Pulmonary artery endothelial cell (primary cell): ENCODE results near the gene TRIP13. TPM values are rescaled to one million over a fixed set of nuclear protein-coding genes. Genes with fewer than 3 reads are reported as not detected.

ENCODE experiments used
- DNase-seq: peaks from one replicate; pipeline ENCODE4 v3.0.0-alpha.2; 2011; ENCODE audit warnings: low read depth, low spot score
- total RNA-seq: library from RNA; depleted of rRNA; stranded (reverse); fragments of >200 nt; gene quantifications from 2 replicates; pipeline ENCODE4 v1.2.3, GENCODE V29; 2014

Gene TRIP13
- total RNA-seq, 1 donor from 2014 or later = 37.9 TPM

GRCh38 chr5:952597-953271 lies 60.0 kb downstream of the TRIP13 start:
- DNase-seq = no peak

- DNase-seq = no peak
These were observed 61.1 kb downstream of the TRIP13 start for GRCh38 chr5:953535-954449.

DNA sequence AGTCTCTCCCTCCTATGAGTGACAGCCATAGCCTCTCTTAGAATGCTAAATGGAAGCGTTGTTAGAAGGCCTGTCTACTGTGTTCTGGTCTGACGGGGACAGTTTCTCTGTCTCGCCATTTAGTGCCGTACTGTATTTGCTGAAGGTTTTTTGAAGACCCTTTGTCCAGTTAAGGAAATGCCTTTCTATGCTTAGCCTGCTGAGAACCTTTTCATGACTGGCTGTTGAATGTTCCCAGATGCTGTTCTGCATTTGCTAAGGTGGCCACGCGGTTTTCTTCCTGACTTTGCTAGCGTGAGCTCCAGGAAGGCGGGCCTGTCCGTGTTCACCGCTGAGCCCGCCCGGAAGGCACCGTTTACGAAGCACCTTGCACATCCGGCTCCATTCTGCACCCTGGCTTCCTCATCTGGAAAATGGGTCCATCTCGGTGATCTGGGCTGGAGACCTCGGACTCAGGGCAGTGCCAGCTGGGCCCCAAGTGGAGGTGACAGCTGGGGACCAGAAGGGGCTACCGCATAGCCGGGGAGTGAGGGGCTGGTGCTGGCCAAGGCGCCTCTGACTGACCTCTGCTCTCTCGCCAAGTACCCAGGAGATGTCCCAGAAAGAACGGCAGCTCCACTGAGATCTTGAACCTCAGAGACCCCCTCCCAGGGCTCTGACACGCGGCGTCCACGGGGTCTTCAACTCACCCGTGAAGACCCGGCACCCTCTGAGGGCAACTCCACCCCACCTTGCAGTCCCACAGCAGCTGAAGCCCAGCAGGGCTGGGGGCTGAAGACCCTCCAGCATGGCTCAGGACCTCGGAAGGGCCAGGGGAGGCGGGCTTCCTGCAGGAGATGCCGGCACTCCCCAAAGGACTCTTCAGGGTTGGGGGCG lies 63.4 kb downstream of the TRIP13 start:
- DNase-seq = no peak

DNA sequence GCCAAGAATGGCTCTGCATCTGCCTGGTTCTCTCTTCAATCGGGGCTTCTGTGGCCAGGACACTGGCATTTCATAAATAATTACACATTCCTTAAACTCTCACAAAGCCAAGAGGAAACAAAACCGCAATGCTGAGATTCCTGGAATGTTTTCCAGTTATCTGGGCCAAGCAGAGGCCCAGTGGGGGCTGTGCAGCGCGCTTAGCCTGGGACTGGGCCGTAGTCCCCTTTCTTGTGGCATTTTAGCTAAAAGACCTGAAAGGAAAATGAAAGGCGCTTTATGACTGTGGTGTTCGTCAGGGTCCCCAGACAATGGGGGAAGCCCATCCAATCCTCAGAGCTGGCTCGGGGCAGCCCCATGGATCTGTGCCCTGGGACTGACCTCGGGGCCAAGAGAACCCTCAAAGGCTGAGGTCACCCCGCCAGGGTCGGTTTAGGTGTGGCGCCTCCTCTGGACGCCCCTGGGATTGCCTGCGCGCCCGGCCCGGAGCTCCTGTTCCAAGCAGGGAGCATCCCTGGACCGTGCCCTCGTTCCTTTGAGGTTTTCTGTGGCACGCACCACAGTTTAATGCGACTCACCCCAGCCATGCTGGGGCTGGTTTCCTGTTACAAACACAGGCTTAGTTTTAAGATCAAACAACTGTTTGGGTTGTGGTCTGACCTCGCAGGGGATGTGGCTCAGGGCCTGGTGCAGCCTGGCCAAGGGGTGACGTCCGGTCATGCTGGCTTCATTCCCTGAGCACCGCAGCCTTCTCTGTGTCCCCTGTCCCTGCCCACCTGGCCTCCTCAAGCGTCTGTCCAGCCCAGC lies 64.5 kb downstream of the TRIP13 start:
- peak; percentile 33 for DNase-seq

GRCh38 chr5:957748-958485 lies 65.2 kb downstream of the TRIP13 start:
- DNase-seq = no peak

DNA sequence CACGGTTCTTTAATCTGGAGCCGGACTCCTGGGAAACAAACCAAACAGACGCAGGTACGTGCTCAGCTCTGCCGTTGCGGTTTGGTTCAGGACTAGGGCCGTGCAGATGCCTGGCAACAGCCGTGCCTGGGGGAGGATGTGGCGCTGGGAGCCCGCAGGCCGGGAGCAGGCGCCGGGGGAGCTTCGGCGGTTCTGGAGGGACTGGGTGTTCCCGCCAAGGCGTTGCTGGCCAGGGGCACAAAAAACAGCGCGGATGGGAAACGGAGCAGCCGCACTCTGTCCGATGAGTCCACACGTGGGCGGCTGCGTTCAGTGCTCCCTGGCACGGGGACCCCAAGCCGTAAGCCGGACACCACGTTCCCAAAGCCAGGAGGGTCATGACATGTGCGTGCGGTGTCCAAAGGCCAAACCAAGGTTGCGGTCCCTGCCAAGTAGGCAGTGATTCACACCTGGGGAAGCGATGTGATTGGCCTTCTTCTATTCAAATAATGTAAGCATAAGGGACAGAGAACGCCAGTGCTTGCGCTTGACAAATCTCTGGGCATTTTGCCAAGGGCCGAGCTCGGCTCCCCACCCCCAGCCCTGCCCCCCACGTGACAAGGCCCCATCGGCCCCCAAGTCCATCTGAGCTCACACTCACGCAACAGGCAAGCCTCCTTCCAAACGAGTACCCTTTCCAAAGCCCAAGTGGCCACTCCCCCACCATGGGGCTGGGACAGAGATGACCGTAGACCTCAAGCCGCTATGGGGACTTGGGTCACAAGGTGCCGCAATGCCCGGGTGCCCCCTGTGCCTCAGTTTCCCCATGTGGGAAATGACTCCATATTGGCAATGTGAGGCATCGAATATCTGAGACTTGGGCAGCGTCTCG lies 66.3 kb downstream of the TRIP13 start:
- no peak for DNase-seq

DNA sequence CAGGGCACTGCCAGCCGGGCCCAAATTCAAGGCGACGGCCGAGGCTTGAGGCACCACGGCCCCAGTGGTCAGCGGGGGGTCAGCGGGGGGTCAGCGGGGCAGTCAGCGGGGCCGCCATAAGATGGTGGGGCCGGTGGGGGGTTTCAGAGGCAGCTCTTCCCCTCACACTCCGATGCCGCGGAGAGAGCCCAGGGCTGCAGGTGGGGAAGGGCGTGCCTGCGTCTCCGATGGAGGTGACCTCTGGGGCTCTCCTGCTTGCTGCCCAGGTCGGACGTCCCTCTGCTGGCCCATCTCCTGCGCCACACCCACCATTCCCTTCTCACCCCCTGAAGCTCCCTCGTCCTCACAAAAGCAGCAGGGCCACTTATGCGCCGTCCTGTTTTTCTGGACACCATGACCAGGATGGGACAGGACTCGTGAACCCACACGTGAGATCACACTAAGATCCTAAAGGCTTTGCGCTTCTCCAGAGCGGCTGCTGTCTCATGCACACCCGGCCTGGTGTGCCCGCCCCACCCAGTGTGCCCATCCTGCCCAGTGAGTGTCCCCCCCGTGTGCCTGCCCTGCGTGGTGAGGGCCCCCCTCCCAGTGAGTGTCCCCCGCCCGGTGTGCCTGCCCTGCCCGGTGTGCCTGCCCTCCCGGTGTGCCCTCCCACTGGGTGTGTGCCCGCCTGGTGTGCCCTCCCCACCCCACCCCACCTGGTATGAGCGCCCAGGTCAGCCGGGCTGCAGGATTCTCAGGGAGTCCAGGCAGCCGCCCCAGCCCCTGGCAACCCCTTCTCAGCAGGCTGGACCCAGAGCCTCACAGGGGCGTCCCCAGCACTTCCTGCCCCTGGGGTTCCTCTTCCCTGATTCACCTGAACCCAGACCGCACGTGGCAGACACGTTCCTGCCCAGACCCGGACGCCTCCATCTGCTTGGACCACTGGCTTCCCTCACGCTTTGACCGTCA lies 67.2 kb downstream of the TRIP13 start:
- no peak for DNase-seq

DNA sequence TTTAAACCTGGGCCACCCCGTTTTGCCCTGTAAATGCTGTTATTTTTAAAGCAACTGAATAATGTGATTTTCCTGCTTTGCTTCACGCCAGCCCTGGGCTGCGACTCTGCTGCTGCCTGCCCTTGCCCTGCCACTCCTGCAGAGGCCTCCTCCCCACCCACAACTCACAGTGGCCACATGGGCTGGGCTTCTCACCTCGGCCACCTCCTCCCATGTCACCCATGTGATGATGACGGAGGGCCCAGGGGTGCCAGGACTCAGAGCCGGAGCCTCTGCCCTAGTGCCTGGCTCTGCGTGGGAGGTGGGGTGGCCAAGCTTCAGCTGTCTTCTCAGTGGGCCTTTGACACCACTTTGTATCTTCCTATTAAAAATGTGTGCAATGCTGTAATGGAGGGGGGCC lies 67.9 kb downstream of the TRIP13 start:
- DNase-seq = no peak

DNA sequence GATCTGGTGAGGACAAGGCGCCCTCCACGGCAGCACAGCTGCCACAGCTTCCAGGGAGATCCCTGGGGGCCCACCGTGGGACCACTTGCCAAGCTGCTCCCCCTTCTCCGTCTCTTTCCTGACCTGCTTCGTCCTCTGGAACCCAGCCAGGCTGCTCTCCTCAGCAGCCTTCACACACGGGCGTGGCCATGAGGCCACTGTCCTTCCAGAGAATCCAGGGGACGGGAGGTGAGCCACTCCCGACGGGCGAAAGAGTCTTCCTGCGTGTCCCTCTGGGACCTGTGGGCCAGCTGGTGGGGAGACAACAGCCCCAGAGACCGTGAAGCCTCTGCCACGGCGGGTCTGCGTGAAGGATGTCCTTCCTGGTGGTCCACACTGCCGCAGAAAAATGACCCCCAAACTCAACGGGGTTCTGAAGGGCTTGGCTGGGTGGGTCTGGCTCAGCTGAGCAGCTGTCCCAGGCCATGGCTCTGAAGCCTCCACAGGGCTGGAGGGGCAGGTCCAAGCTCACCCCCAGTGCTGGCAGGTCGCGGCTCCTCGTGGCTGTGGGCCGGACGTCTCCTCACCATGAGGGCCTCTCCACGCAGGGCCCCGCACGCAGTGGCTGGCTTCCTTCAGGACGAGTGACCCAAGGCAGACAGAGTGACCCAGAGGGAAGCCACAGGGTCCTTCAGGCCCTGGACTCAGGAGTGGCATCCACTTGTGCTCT lies 68.5 kb downstream of the TRIP13 start:
- no peak for DNase-seq

GRCh38 chr5:961711-962240 lies 69.1 kb downstream of the TRIP13 start:
- DNase-seq = no peak

GRCh38 chr5:962386-962785 lies 69.7 kb downstream of the TRIP13 start:
- no peak for DNase-seq

- no peak for DNase-seq
These were observed 70.1 kb downstream of the TRIP13 start for GRCh38 chr5:962801-963200.

DNA sequence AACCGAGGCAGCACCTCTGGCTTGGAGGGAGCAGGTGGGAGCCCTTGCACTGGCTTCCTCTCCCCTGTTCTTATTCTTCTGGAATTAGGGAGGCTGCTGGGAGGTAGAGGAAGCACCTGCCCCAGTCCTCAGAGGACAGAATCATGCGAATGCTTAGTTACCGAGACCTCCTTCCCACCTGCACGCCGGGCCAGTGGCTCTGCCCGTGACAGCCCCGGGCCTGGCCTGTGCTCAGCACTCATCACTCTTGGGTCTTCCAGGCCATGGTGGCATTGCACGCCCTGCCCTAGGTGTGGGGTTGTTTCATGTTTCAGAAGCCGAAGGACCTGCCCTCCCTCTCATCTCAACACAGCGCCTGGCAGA lies 70.6 kb downstream of the TRIP13 start:
- no peak for DNase-seq

DNA sequence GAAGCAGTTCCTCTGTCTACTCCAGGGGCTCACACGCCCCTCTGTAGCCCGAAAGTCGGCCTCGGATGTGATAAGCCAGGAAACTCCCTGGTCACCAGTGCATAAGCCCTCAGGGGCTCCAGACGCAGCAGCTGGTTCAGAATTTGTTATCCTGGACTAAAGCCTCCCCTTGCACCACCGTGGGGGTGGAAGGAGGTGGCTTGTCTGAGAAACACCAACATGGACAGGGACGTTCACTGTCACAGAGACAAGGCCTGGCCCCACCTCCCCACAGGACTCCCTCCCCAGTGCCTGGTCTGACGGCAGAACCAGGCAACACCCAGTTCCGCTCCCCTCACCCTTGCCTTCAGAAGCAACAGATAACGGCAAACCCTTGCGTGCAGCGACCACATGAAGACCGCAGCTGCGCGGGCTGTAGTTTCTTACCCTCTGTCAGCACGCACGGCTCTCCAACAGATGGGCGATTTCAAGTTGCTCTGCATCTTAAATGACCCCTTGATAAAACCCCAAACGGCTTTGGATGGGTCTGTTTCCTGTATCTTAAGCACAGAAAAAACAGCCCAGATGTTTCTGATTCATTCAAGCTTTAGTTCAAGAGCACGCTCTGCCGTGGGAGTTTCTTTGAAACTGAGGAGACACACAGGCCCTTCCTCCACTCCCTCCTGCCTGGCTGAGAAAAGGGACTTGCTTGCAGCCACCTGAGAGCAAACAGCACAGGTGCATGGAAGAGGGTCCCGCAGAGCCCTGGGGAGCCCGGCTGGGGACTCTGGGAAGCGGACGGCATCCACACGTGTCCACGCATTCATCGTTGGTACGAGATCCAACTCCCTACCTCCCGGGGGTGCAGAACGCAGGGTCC lies 71.2 kb downstream of the TRIP13 start:
- DNase-seq = no peak

DNA sequence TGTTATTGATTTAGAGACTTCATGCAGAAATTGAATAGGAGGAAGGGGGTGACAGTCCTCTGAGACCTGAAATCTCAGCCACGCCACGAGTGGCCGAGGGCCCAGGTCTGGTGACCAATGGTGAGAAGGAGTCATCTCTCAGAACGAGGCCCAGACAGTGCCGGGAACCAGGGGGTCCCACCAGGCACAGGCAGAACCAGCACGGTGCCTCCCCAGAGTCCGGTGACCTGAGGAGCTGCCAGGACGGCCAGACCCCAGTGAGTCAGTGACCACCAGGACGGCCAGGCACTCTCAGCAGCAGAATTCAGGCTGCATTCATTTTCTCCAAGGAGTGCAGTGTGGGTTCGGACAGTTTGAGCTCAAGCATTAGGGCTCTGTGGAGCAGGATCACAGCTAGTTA lies 72.1 kb downstream of the TRIP13 start:
- DNase-seq = no peak

- DNase-seq = no peak
These were observed 73.1 kb downstream of the TRIP13 start for GRCh38 chr5:965604-966344.
